Measurements from ENCODE around the gene DRC3. TPM values are rescaled to one million over a fixed set of nuclear protein-coding genes. Genes with fewer than 3 reads are reported as not detected.

Gene DRC3
- total RNA-seq, 1 donor from 2014 or later: 1.7 TPM

GRCh38 chr17:18040261-18040858, 67.7 kb downstream of the DRC3 start:
- no peaks in the 10 kb centered on the region for H3K9me3 ChIP-seq (replicated peaks)
- peaks cover 5% of the 10 kb centered on the region for H3K36me3 ChIP-seq
- H3K27me3 ChIP-seq (ENCODE audit: low read depth): no peaks in the 10 kb centered on the region
- H3K27ac ChIP-seq (replicated peaks): peak overlapping the region; percentile 89
- intact Hi-C loops (cut with micrococcal nuclease): no loop called here
- H3K4me3 ChIP-seq: peak overlapping the region; percentile 88
- H3K4me1 ChIP-seq: peaks cover 72% of the 10 kb centered on the region
- TF ChIP-seq CTCF (IDR thresholded peaks at IDR 0.05; ENCODE audit: borderline replicate concordance): no peak
- no peak for DNase-seq

GRCh38 chr17:18041776-18042175, 69.1 kb downstream of the DRC3 start:
- DNase-seq: no peak
- Histone ChIP-seq H3K27me3 (ENCODE audit: low read depth) (no peaks in the 10 kb centered on the region), H3K36me3 (peaks cover 15% of the 10 kb centered on the region), H3K4me3 (no peak overlapping the region), H3K9me3 (replicated peaks) (no peaks in the 10 kb centered on the region), H3K4me1 (peaks cover 69% of the 10 kb centered on the region), H3K27ac (replicated peaks) (no peak overlapping the region)
- intact Hi-C loops (cut with micrococcal nuclease): no loop called here
- TF ChIP-seq CTCF (IDR thresholded peaks at IDR 0.05; ENCODE audit: borderline replicate concordance): no peak

GRCh38 chr17:18042983-18043382, 70.3 kb downstream of the DRC3 start:
- H3K36me3 ChIP-seq: peaks cover 24% of the 10 kb centered on the region
- peak overlapping the region; percentile 1 for H3K27ac ChIP-seq (replicated peaks)
- intact Hi-C loops (cut with micrococcal nuclease): no loop called here
- no peak overlapping the region for H3K4me3 ChIP-seq
- peaks cover 57% of the 10 kb centered on the region for H3K4me1 ChIP-seq
- no peaks in the 10 kb centered on the region for H3K27me3 ChIP-seq (ENCODE audit: low read depth)
- no peaks in the 10 kb centered on the region for H3K9me3 ChIP-seq (replicated peaks)
- no peak for DNase-seq
- no peak for TF ChIP-seq CTCF (IDR thresholded peaks at IDR 0.05; ENCODE audit: borderline replicate concordance)

GRCh38 chr17:18043491-18043890, 70.8 kb downstream of the DRC3 start:
- TF ChIP-seq CTCF (IDR thresholded peaks at IDR 0.05; ENCODE audit: borderline replicate concordance): peak; percentile 32
- Histone ChIP-seq H3K4me3 (no peak overlapping the region), H3K9me3 (replicated peaks) (no peaks in the 10 kb centered on the region), H3K36me3 (peaks cover 24% of the 10 kb centered on the region), H3K27me3 (ENCODE audit: low read depth) (no peaks in the 10 kb centered on the region), H3K4me1 (peaks cover 52% of the 10 kb centered on the region), H3K27ac (replicated peaks) (peak overlapping the region; percentile 1)
- intact Hi-C loops (cut with micrococcal nuclease): no loop called here
- no peak for DNase-seq

- peaks cover 43% of the 10 kb centered on the region for H3K4me1 ChIP-seq
- no peak for DNase-seq
- H3K36me3 ChIP-seq: peaks cover 24% of the 10 kb centered on the region
- H3K4me3 ChIP-seq: no peak overlapping the region
- H3K27me3 ChIP-seq (ENCODE audit: low read depth): no peaks in the 10 kb centered on the region
- intact Hi-C loops (cut with micrococcal nuclease): no loop called here
- no peak overlapping the region for H3K27ac ChIP-seq (replicated peaks)
- no peak for TF ChIP-seq CTCF (IDR thresholded peaks at IDR 0.05; ENCODE audit: borderline replicate concordance)
- H3K9me3 ChIP-seq (replicated peaks): no peaks in the 10 kb centered on the region
Measured at GRCh38 chr17:18044609-18045008, 71.9 kb downstream of the DRC3 start.

All from left ventricle myocardium inferior (tissue), 1 donor.